Measurements from ENCODE around the gene SNAI3.

GRCh38 chr16:88694221-88695087 lies 8.1 kb upstream of the SNAI3 start:
- TF ChIP-seq E2F6 (IDR thresholded peaks at IDR 0.05) (no peak), RNF2 (IDR thresholded peaks at IDR 0.05; ENCODE audit: borderline replicate concordance, low read depth, low read length, missing control alignments, poor library complexity, severe bottlenecking) (no peak), CEBPB (IDR thresholded peaks at IDR 0.05; ENCODE audit: low read depth, low read length) (no peak), POLR2A (IDR thresholded peaks at IDR 0.05; ENCODE audit: control extremely low read depth in 1 of 2, low read depth in 2 of 2, low read length in 2 of 2) (no peak), CHD2 (IDR thresholded peaks at IDR 0.05; ENCODE audit: low read length) (no peak), RFX5 (IDR thresholded peaks at IDR 0.05; ENCODE audit: borderline replicate concordance, low read depth, low read length) (no peak)

All from H1 (cell line).